Adipose tissue (tissue), 3 donors: Measurements from ENCODE around the gene DNAH10. TPM values are rescaled to one million over a fixed set of nuclear protein-coding genes. Genes with fewer than 3 reads are reported as not detected.

Experiments
- H3K27ac ChIP-seq: one replicate; pipeline ENCODE4 v1.5.1; 2013; ENCODE audit warnings: low read depth, low read length
- WGBS, 3 donors: extraction: QIAGEN DNeasy Blood & Tissue Kit; methylation state at CpG; one replicate each; pipeline ENCODE4 v1.1.7; 2013; 5-methylcytosine and 5-hydroxymethylcytosine counted together
- polyA plus RNA-seq, 3 donors: library from polyadenylated mRNA; stranded (reverse); fragments of 200-250 nt; gene quantifications; one replicate each; pipeline ENCODE4 v1.2.3, GENCODE V29; 2013
- donor health status: healthy with polysubstance abuse.
- donor health status: Bipolar disorder and iron deficiency.
- donor health status: healthy.

The DNAH10 gene, protein sequence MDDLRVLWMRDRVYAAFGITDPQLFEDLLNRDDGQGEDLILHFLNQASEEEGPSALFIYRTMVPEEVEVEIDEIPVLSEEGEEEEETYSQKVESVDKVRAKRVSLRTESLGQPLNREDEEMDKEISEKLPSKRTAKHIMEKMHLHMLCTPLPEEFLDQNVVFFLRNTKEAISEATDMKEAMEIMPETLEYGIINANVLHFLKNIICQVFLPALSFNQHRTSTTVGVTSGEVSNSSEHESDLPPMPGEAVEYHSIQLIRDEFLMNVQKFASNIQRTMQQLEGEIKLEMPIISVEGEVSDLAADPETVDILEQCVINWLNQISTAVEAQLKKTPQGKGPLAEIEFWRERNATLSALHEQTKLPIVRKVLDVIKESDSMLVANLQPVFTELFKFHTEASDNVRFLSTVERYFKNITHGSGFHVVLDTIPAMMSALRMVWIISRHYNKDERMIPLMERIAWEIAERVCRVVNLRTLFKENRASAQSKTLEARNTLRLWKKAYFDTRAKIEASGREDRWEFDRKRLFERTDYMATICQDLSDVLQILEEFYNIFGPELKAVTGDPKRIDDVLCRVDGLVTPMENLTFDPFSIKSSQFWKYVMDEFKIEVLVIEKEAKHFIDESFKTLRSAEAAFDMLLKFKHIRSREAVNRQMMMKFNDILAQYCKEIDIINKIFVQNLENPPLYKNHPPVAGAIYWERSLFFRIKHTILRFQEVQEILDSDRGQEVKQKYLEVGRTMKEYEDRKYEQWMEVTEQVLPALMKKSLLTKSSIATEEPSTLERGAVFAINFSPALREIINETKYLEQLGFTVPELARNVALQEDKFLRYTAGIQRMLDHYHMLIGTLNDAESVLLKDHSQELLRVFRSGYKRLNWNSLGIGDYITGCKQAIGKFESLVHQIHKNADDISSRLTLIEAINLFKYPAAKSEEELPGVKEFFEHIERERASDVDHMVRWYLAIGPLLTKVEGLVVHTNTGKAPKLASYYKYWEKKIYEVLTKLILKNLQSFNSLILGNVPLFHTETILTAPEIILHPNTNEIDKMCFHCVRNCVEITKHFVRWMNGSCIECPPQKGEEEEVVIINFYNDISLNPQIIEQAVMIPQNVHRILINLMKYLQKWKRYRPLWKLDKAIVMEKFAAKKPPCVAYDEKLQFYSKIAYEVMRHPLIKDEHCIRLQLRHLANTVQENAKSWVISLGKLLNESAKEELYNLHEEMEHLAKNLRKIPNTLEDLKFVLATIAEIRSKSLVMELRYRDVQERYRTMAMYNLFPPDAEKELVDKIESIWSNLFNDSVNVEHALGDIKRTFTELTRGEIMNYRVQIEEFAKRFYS (N-terminal part only)
- under 1 TPM; 0.24 to 0.67 (median 0.26) TPM for polyA plus RNA-seq

- 2 to 3% (median 2%) methylated on average over 67 to 105 of the region's 105 CpGs for WGBS, 3 donors
- no peak within 1 kb of the TSS for H3K27ac ChIP-seq
Measured at GRCh38 chr12:123761841-123762714, at the start of gene DNAH10. TSS of gene DNAH10 (plus strand) at chr12:123762301. CDS start at chr12:123762337, 36 bp downstream.

- WGBS, 3 donors, result 0 to 1% (median 0%) methylated on average over 26 of the region's 26 CpGs
- no peak overlapping the region for H3K27ac ChIP-seq
Measured at GRCh38 chr12:123712780-123713319, 49.3 kb upstream of the DNAH10 start.

- 27 to 31% (median 28%) methylated on average over 6 of the region's 6 CpGs for WGBS, 3 donors
- no peak overlapping the region for H3K27ac ChIP-seq
Measured at GRCh38 chr12:123713398-123713797, 48.7 kb upstream of the DNAH10 start.

GRCh38 chr12:123713823-123714585, 48.1 kb upstream of the DNAH10 start:
- no peak overlapping the region for H3K27ac ChIP-seq
- WGBS, 3 donors, result 39 to 63% (median 63%) methylated on average over 10 of the region's 10 CpGs

DNA sequence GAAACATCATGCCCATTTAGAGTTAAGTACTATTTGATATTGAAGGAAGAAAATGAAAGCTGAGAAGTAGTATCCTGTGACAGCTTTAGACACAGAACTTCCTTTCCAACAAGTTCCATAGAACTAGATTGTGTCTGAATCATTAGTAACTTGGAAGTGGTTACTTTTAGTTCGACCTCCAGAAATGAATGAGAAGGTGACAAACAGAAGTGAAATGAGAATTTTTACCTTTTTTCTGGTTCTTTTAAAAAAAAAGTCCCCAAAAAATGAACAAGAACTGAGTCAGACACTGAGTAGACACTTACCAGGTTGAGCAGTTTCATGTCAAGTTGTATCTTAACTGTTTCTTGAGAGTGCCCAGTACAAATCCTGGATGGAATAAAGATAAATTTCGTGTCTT, 46.9 kb upstream of the DNAH10 start:
- H3K27ac ChIP-seq, result no peak overlapping the region
- 46 to 68% (median 48%) methylated on average over 2 of the region's 2 CpGs for WGBS, 3 donors

GRCh38 chr12:123717350-123717749, 44.8 kb upstream of the DNAH10 start:
- 96 to 100% (median 97%) methylated on average over 3 of the region's 3 CpGs for WGBS, 3 donors
- H3K27ac ChIP-seq, result no peak overlapping the region

GRCh38 chr12:123720141-123720814, 41.8 kb upstream of the DNAH10 start:
- H3K27ac ChIP-seq, result no peak overlapping the region
- WGBS, 3 donors, result 83 to 92% (median 88%) methylated on average over 5 of the region's 5 CpGs

DNA sequence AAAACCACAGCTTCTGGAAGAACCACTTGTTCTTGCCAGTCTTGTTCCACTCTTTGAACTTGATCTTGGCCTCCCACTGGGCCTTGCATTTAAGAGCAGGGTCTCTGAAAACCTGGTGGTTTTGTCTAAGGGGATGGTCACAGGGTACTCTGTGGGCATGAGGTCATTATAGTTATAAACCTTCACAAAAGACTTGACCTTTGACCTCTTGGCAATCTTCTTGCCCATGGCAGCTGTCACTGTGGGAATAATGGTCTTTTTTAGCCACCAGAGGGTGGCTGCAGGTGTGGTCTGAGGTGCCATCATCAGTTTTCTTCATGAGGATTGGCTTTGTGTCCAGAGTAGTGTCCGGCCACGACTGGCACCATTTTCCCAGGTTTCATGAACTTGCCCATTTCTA, 40.9 kb upstream of the DNAH10 start:
- H3K27ac ChIP-seq, result no peak overlapping the region
- WGBS, 3 donors, result 91 to 100% (median 92%) methylated on average over 2 of the region's 2 CpGs

GRCh38 chr12:123723011-123723410, 39.1 kb upstream of the DNAH10 start:
- WGBS, 3 donors, result 73 to 84% (median 80%) methylated on average over 8 of the region's 8 CpGs

GRCh38 chr12:123723765-123724164, 38.3 kb upstream of the DNAH10 start:
- no peak overlapping the region for H3K27ac ChIP-seq
- WGBS, 3 donors, result 55 to 90% (median 74%) methylated on average over 5 of the region's 5 CpGs

More at GRCh38 chr12:123723011-123723410, 39.1 kb upstream of the DNAH10 start:
- no peak overlapping the region for H3K27ac ChIP-seq

DNA sequence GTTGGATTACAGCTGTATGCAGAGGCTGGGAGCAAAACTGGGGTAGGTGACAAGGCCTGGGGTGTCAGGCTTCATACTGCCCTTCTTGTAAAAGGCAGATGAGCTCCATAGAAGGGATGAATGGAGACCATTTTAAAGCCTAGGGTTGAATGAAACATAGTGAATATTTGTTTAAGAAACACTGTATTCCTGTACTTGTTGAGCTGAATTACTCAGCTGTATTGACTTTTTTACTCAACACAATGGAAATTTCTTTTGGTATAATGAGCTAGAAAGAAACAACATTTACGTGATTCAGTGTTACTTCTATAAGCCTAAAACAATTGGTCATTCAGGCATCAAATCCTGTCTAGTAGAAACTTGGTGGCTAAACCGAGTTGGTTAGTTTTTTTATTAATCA, 35.9 kb upstream of the DNAH10 start:
- no peak overlapping the region for H3K27ac ChIP-seq
- WGBS, 3 donors, result 69 to 87% (median 86%) methylated on average over 2 of the region's 2 CpGs

DNA sequence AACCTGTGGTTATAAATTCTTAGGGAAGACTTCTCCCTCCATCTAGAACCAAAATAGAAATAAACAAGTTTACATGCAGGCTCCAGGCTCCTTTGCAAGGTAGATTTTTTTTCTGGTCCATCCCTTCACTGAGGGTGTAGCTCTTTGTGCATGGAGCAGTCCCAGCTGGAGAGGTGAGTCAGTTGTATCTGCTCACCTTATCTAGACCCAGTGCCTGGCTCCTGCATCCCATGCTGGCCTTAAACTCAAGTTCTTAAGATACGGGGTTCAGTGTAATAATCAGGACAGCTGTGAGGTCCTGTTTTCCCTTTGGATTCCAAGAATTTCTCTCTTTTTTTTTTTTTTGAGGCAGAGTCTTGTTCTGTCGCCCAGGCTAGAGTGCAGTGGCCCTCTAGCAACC, 35.1 kb upstream of the DNAH10 start:
- 81 to 90% (median 88%) methylated on average over 2 of the region's 2 CpGs for WGBS, 3 donors
- H3K27ac ChIP-seq, result no peak overlapping the region

GRCh38 chr12:123727878-123728277, 34.2 kb upstream of the DNAH10 start:
- no peak overlapping the region for H3K27ac ChIP-seq
- WGBS, 3 donors, result 70 to 77% (median 77%) methylated on average over 3 of the region's 3 CpGs

GRCh38 chr12:123731596-123731995, 30.5 kb upstream of the DNAH10 start:
- 78 to 85% (median 83%) methylated on average over 2 of the region's 2 CpGs for WGBS, 3 donors

DNA sequence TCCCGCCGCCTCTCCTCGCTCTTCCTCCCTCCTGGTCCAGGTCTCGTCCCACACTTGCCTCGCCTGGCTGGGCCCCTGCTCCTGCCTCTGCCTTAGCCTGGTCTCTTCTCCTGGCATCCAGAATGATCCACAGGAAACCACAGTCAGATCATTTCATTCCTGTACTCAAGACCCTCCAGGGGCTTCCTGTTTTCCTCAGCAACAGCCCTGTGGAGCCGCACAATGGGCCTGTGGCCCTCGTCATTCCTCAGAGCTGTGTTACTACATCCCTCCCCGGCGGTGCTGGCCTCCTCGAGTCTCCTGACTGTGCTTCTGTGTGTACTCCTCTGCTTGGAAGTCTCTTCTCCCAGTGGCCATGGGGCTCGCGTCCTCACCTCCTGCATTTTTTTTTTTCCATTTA, 29.9 kb upstream of the DNAH10 start:
- H3K27ac ChIP-seq, result no peak overlapping the region
- 83 to 96% (median 89%) methylated on average over 12 of the region's 12 CpGs for WGBS, 3 donors

More at GRCh38 chr12:123731596-123731995, 30.5 kb upstream of the DNAH10 start:
- H3K27ac ChIP-seq, result no peak overlapping the region

DNA sequence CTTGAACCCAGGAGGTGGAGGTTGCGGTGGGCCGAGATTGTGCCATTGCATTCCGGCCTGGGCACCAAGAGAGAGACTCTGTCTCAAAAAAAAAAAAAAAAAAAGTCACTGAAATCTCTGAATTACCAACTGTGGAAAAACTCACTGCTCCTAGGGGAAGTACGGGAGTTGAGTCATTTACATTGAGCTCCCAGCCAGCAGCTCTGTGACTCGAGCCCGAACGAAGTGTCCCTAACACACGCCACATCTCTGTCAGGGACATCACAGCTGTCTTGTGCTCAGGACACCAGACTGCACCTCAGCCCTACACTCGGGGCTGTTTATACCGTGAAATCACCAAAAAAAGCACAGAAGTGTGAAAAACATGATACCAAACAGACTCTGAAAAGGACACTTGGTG, 28.9 kb upstream of the DNAH10 start:
- H3K27ac ChIP-seq, result no peak overlapping the region
- WGBS, 3 donors, result 89 to 92% (median 91%) methylated on average over 10 of the region's 10 CpGs
